HepG2 (cell line): ENCODE measurements around the gene ZNF442. TPM values are rescaled to one million over a fixed set of nuclear protein-coding genes. Genes with fewer than 3 reads are reported as not detected.

Source experiments
- AKNA ChIP-seq: sonication (generic); formaldehyde crosslinking; IDR thresholded peaks from 2 replicates; pipeline ENCODE4 v1.4.0; 2020; ENCODE audit warnings: missing genetic modification reagents, borderline replicate concordance
- CREB1 ChIP-seq, 2 experiments: fragments of 450-650 bp in 1 of 2; IDR thresholded peaks; 2 replicates each; pipeline ENCODE4 v1.6.1; 2016 to 2017; ENCODE audit warnings: control low read depth in 1 of 2, mild to moderate bottlenecking in 1 of 2, missing compliant biosample characterization in 1 of 2, missing genetic modification characterization in 1 of 2
- DMAP1 ChIP-seq: IDR thresholded peaks from 2 replicates; pipeline ENCODE4 v1.6.1; 2016
- PATZ1 ChIP-seq: sonication (generic); formaldehyde crosslinking; IDR thresholded peaks from 2 replicates; pipeline ENCODE4 v1.4.0; 2020; ENCODE audit warnings: missing genetic modification reagents
- PHF21A ChIP-seq: sonication (generic); formaldehyde crosslinking; IDR thresholded peaks from 2 replicates; pipeline ENCODE4 v1.5.0; 2020; ENCODE audit warnings: mild to moderate bottlenecking, missing genetic modification reagents
- TAF15 ChIP-seq: fragments of 200-400 bp; formaldehyde crosslinking; IDR thresholded peaks from one replicate; pipeline ENCODE4 v1.6.1; 2018; ENCODE audit warnings: mild to moderate bottlenecking, low read depth, low read length; ENCODE audit not compliant: poor library complexity, severe bottlenecking
- YEATS2 ChIP-seq: sonication (generic); formaldehyde crosslinking; IDR thresholded peaks from 2 replicates; pipeline ENCODE4 v1.4.0; 2020; ENCODE audit warnings: missing genetic modification reagents, borderline replicate concordance
- YY1 ChIP-seq: IDR thresholded peaks from 2 replicates; pipeline ENCODE4 v1.6.1; 2011; ENCODE audit warnings: low read length, low read depth, moderate library complexity, mild to moderate bottlenecking; ENCODE audit not compliant: insufficient read depth, insufficient replicate concordance
- ZFY ChIP-seq: sonication (generic); formaldehyde crosslinking; IDR thresholded peaks from 2 replicates; pipeline ENCODE4 v1.4.0; 2020; ENCODE audit warnings: missing genetic modification reagents
- ZKSCAN8 ChIP-seq: IDR thresholded peaks from 2 replicates; pipeline ENCODE4 v1.6.1; 2016; ENCODE audit warnings: borderline replicate concordance, missing genetic modification reagents, missing compliant biosample characterization
- ZNF18 ChIP-seq: sonication (generic); formaldehyde crosslinking; IDR thresholded peaks from 2 replicates; pipeline ENCODE4 v1.8.0; 2022; ENCODE audit warnings: mild to moderate bottlenecking, missing genetic modification reagents; ENCODE audit not compliant: insufficient replicate concordance
- ZNF335 ChIP-seq: sonication (generic); formaldehyde crosslinking; IDR thresholded peaks from 2 replicates; pipeline ENCODE4 v1.4.0; 2020; ENCODE audit warnings: missing genetic modification reagents
- ZNF543 ChIP-seq: sonication (generic); formaldehyde crosslinking; IDR thresholded peaks from 2 replicates; pipeline ENCODE4 v1.4.0; 2020; ENCODE audit warnings: mild to moderate bottlenecking, missing genetic modification reagents
- ZNF790 ChIP-seq: sonication (generic); formaldehyde crosslinking; IDR thresholded peaks from 2 replicates; pipeline ENCODE4 v1.8.0; 2022; ENCODE audit warnings: missing genetic modification reagents, mild to moderate bottlenecking, borderline replicate concordance
- ZUFSP ChIP-seq: sonication (generic); formaldehyde crosslinking; IDR thresholded peaks from 2 replicates; pipeline ENCODE4 v1.9.0; 2021; ENCODE audit warnings: missing genetic modification reagents, mild to moderate bottlenecking, borderline replicate concordance
- polyA plus RNA-seq, 8 experiments: library from polyadenylated mRNA; depleted of rRNA in 3 of 8; stranded (reverse) in 7 of 8; unstranded in 1 of 8; fragments of >200 nt; fragmentation: Illumina TruSeq in 4 of 8; extraction: Trizol in 4 of 8; gene quantifications; 2 replicates each; pipeline versions ENCODE4 v1.2.1 to v1.2.3, GENCODE V29; 2011 to 2016; ENCODE audit warnings: low read depth in 4 of 8, missing spikeins in 1 of 8, mixed read lengths in 1 of 8; ENCODE audit not compliant: insufficient read depth in 1 of 8
- total RNA-seq, 5 experiments: library from RNA; depleted of rRNA; stranded (reverse); fragments of >200 nt; fragmentation: Illumina TruSeq; extraction: Trizol; gene quantifications; 2 replicates each; pipeline ENCODE4 v1.2.3, GENCODE V29; 2016; ENCODE audit warnings: low read depth in 1 of 5

Gene ZNF442
- total and polyA plus RNA-seq, 2 of the 13 experiments (the other 11 are each of a cell fraction or from before 2014, with no cell fraction given) = 1.0 to 6.0 TPM

GRCh38 chr19:12365236-12366162 is at the start of gene ZNF442 (continued):
- TF ChIP-seq AKNA (CRISPR knock-in tag) (no peak), ZNF790 (CRISPR knock-in tag) (0 out of 2 replicates have a peak, but pooled peaks have one; percentile 4), ZUFSP (CRISPR knock-in tag) (no peak), CREB1 (IDR thresholded peaks at IDR 0.05) (no peak), CREB1 (CRISPR knock-in tag; IDR thresholded peaks at IDR 0.05) (peak; percentile 78), ZKSCAN8 (peak; percentile 69; the same call in 1 of the 2 replicates), ZNF335 (CRISPR knock-in tag) (peak; percentile 64; the same call in 1 of the 2 replicates), YY1 (peak; percentile 53), ZFY (peak; percentile 89), ZNF543 (CRISPR knock-in tag) (peak; percentile 77), TAF15 (no peak), DMAP1 (peak; percentile 47; the same call in 1 of the 2 replicates), ZNF18 (CRISPR knock-in tag) (peak; percentile 47), PHF21A (CRISPR knock-in tag) (peak; percentile 63), PATZ1 (peak; percentile 68; the same call in 1 of the 2 replicates), YEATS2 (CRISPR knock-in tag) (peak; percentile 63; the same call in 1 of the 2 replicates)
